Ovary (tissue), 3 donors: Measurements from ENCODE around the gene PIK3AP1.

Source experiments
- CTCF ChIP-seq, 3 donors: fragments of 450-650 bp in 2 of 3; fragments of 200-600 bp in 1 of 3; IDR thresholded peaks; one replicate each; pipeline versions ENCODE4 v1.5.1 to v1.8.0; 2016 to 2022; ENCODE audit warnings: antibody characterized with exemption in 3 of 3, mild to moderate bottlenecking in 1 of 3
- EP300 ChIP-seq: sonication (generic); formaldehyde crosslinking; IDR thresholded peaks from one replicate; pipeline ENCODE4 v1.6.1; 2017; ENCODE audit warnings: antibody characterized with exemption
- POLR2A ChIP-seq: fragments of 450-650 bp; IDR thresholded peaks from one replicate; pipeline ENCODE4 v1.6.1; 2017; ENCODE audit warnings: antibody characterized with exemption, mild to moderate bottlenecking, moderate library complexity
- donor health status: DM: no; HTN: no; CAD: no.

- no peak for TF ChIP-seq CTCF (IDR thresholded peaks at IDR 0.05)
- TF ChIP-seq POLR2A, result no peak
- TF ChIP-seq EP300, result no peak
These were observed 164.3 kb downstream of the PIK3AP1 start for GRCh38 chr10:96556003-96556402.
